ENCODE measurements around the gene BEND2. TPM values are rescaled to one million over a fixed set of nuclear protein-coding genes. Genes with fewer than 3 reads are reported as not detected.

Gene BEND2
- total RNA-seq, 1 donor from 2014 or later = not detected

GRCh38 chrX:18126971-18127370 lies 93.7 kb downstream of the BEND2 start:
- Mint-ChIP-seq H3K4me1 (ENCODE audit: low read depth) (no peaks in the 10 kb centered on the region), H3K9me3 (no peaks in the 10 kb centered on the region)

DNA sequence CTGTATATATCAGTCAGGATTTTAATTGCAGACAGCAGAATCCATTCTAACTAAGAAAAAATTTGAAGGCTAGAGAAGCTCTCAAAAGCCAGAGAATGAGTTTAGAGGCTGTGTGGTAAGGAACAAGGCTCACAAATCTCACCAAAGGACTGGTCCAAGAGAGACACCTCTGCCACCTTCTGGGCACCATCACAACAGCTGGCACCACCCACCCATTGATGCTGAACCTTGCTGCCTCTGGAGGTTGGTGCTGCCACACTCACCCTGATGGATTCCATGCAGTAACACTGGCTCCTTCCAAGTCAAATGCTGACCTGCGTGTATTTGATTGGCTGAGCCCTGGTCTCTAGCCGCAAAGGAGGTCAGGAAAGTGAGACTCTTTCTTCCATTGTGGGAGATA lies 100.8 kb downstream of the BEND2 start:
- Mint-ChIP-seq H3K9me3 (no peaks in the 10 kb centered on the region), H3K27ac (no peak overlapping the region), H3K27me3 (ENCODE audit: low read depth) (no peaks in the 10 kb centered on the region), H3K4me3 (ENCODE audit: low read depth) (no peak overlapping the region), H3K4me1 (ENCODE audit: low read depth) (no peaks in the 10 kb centered on the region), H3K36me3 (ENCODE audit: low read depth) (no peaks in the 10 kb centered on the region)
- DNase-seq (ENCODE audit: low spot score) = no peak
- intact Hi-C loops (cut with micrococcal nuclease) = no loop called here

More at GRCh38 chrX:18126971-18127370, 93.7 kb downstream of the BEND2 start:
- Mint-ChIP-seq H3K27me3 (ENCODE audit: low read depth) (no peaks in the 10 kb centered on the region), H3K27ac (no peak overlapping the region), H3K36me3 (ENCODE audit: low read depth) (no peaks in the 10 kb centered on the region), H3K4me3 (ENCODE audit: low read depth) (no peak overlapping the region)
- intact Hi-C loops (cut with micrococcal nuclease) = no loop called here
- DNase-seq (ENCODE audit: low spot score) = no peak

Other genes with a start within 250 kb of the BEND2 start
- 2.8 and 3.6 TPM in 2 replicates for gene SCML2, start 133.8 kb upstream of the BEND2 start, total RNA-seq
- gene CDKL5, start 204.7 kb upstream of the BEND2 start, total RNA-seq = 0.46 and 0.76 TPM in 2 replicates

Measured in activated T-helper 2 cell treated with anti-CD3 and anti-CD28 coated beads, Interferon-gamma antibody, Interleukin-2, Interleukin-4, amounts not matched to agents 10 μg/mL and 5 μg/mL and 100 μg/mL, durations not matched to agents 14 hours and 24 hours and 36 hours (primary cell).